H9 (cell line): ENCODE data around the gene PCDHGB5. TPM values are rescaled to one million over a fixed set of nuclear protein-coding genes. Genes with fewer than 3 reads are reported as not detected.

Experiments used
- DNase-seq: peaks from one replicate; pipeline ENCODE4 v3.0.0-alpha.2; 2017
- H2AFZ ChIP-seq: one replicate; pipeline ENCODE4 v1.6.1; 2013; ENCODE audit warnings: mild to moderate bottlenecking, low read length, control low read depth, moderate library complexity
- H2AK5ac ChIP-seq: 2 replicates; pipeline ENCODE4 v1.6.1; 2013; ENCODE audit warnings: low read length, control low read depth, mixed read lengths; ENCODE audit not compliant: insufficient read length
- H2BK120ac ChIP-seq: one replicate; pipeline ENCODE4 v1.6.1; 2013; ENCODE audit warnings: low read depth, mild to moderate bottlenecking, low read length, control low read depth, inconsistent platforms; ENCODE audit not compliant: poor library complexity, severe bottlenecking
- H2BK12ac ChIP-seq: 2 replicates; pipeline ENCODE4 v1.6.1; 2013; ENCODE audit warnings: low read length, control low read depth, mixed read lengths, low read depth; ENCODE audit not compliant: insufficient read length
- H2BK15ac ChIP-seq: 2 replicates; pipeline ENCODE4 v1.6.1; 2013; ENCODE audit warnings: low read depth, low read length, control low read depth
- H2BK20ac ChIP-seq: one replicate; pipeline ENCODE4 v1.6.1; 2013; ENCODE audit warnings: low read depth, mild to moderate bottlenecking, low read length, control low read depth, inconsistent platforms; ENCODE audit not compliant: poor library complexity, severe bottlenecking
- H2BK5ac ChIP-seq: 2 replicates; pipeline ENCODE4 v1.6.1; 2013; ENCODE audit warnings: low read length, control low read depth, mixed read lengths; ENCODE audit not compliant: insufficient read length
- H3K14ac ChIP-seq: 2 replicates; pipeline ENCODE4 v1.6.1; 2013; ENCODE audit warnings: low read length, control low read depth; ENCODE audit not compliant: insufficient read depth
- H3K18ac ChIP-seq: 2 replicates; pipeline ENCODE4 v1.6.1; 2013; ENCODE audit warnings: low read depth, mild to moderate bottlenecking, mixed read lengths, low read length, control low read depth; ENCODE audit not compliant: insufficient read length
- H3K23ac ChIP-seq: 2 replicates; pipeline ENCODE4 v1.6.1; 2013; ENCODE audit warnings: low read length, control low read depth, mixed read lengths, low read depth; ENCODE audit not compliant: insufficient read length
- H3K23me2 ChIP-seq: 2 replicates; pipeline ENCODE4 v1.6.1; 2013; ENCODE audit warnings: low read depth, mild to moderate bottlenecking, mixed read lengths, low read length, control low read depth; ENCODE audit not compliant: insufficient read length, poor library complexity, severe bottlenecking
- H3K27ac ChIP-seq: 2 replicates; pipeline ENCODE4 v1.5.1; 2013; ENCODE audit warnings: low read length, control low read depth, mixed read lengths, low read depth; ENCODE audit not compliant: insufficient read length
- H3K27me3 ChIP-seq: 2 replicates; pipeline ENCODE4 v1.6.1; 2013; ENCODE audit warnings: low read length, control low read depth, inconsistent platforms; ENCODE audit not compliant: insufficient read depth
- H3K4ac ChIP-seq: 2 replicates; pipeline ENCODE4 v1.6.1; 2013; ENCODE audit warnings: low read depth, mild to moderate bottlenecking, control low read depth, inconsistent platforms, low read length, moderate library complexity
- H3K4me1 ChIP-seq: 2 replicates; pipeline ENCODE4 v1.6.1; 2013; ENCODE audit warnings: low read length, control low read depth, inconsistent platforms; ENCODE audit not compliant: insufficient read depth
- H3K4me2 ChIP-seq: 2 replicates; pipeline ENCODE4 v1.6.1; 2013; ENCODE audit warnings: low read length, control low read depth, mixed read lengths; ENCODE audit not compliant: insufficient read length, insufficient read depth
- H3K56ac ChIP-seq: 2 replicates; pipeline ENCODE4 v1.6.1; 2013; ENCODE audit warnings: low read depth, mild to moderate bottlenecking, mixed read lengths, low read length, control low read depth; ENCODE audit not compliant: insufficient read length
- H3K79me1 ChIP-seq: 2 replicates; pipeline ENCODE4 v1.6.1; 2013; ENCODE audit warnings: low read depth, mild to moderate bottlenecking, moderate library complexity, low read length, control low read depth, inconsistent platforms; ENCODE audit not compliant: insufficient read depth, poor library complexity, severe bottlenecking
- H3K79me2 ChIP-seq: 2 replicates; pipeline ENCODE4 v1.6.1; 2013; ENCODE audit warnings: low read length, control low read depth, inconsistent platforms; ENCODE audit not compliant: insufficient read depth
- H3K9ac ChIP-seq: 2 replicates; pipeline ENCODE4 v1.6.1; 2013; ENCODE audit warnings: low read length, control low read depth, mixed read lengths; ENCODE audit not compliant: insufficient read length; ENCODE audit errors: extremely low read depth
- H3K9me3 ChIP-seq: one replicate; pipeline ENCODE4 v1.6.1; 2013; ENCODE audit warnings: low read depth, low read length, inconsistent platforms; ENCODE audit not compliant: control insufficient read depth
- H3T11ph ChIP-seq: one replicate; pipeline ENCODE4 v1.6.1; 2013; ENCODE audit warnings: mild to moderate bottlenecking, low read length, control low read depth, inconsistent platforms
- H4K20me1 ChIP-seq: one replicate; pipeline ENCODE4 v1.6.1; 2013; ENCODE audit not compliant: control insufficient read depth, insufficient read length, insufficient read depth
- H4K5ac ChIP-seq: 2 replicates; pipeline ENCODE4 v1.6.1; 2013; ENCODE audit warnings: low read depth, mild to moderate bottlenecking, mixed read lengths, low read length, control low read depth; ENCODE audit not compliant: insufficient read length
- H4K8ac ChIP-seq: replicated peaks from 2 replicates; pipeline ENCODE4 v1.6.1; 2013; ENCODE audit warnings: low read length, control low read depth, mixed read lengths, low read depth; ENCODE audit not compliant: insufficient read length
- H4K91ac ChIP-seq: 2 replicates; pipeline ENCODE4 v1.6.1; 2013; ENCODE audit warnings: low read depth, mild to moderate bottlenecking, moderate library complexity, mixed read lengths, low read length, control low read depth; ENCODE audit not compliant: insufficient read length
- H3K27ac Mint-ChIP-seq, 3 experiments: 2 replicates in 2 of 3; 3 replicates in 1 of 3; pipeline ENCODE4 v1.8.0; 2020 to 2021; ENCODE audit warnings: mixed read lengths in 3 of 3, mild to moderate bottlenecking in 1 of 3, moderate library complexity in 1 of 3
- H3K27me3 Mint-ChIP-seq: 2 replicates; pipeline ENCODE4 v1.8.0; 2021; ENCODE audit warnings: low read depth, mild to moderate bottlenecking, moderate library complexity, mixed read lengths
- H3K36me3 Mint-ChIP-seq, 3 experiments: 2 replicates in 2 of 3; 3 replicates in 1 of 3; pipeline ENCODE4 v1.8.0; 2020 to 2021; ENCODE audit warnings: low read depth in 3 of 3, mixed read lengths in 3 of 3; ENCODE audit not compliant: insufficient read depth in 1 of 3
- H3K4me1 Mint-ChIP-seq, 2 experiments: 2 replicates each; pipeline ENCODE4 v1.8.0; 2020; ENCODE audit warnings: mixed read lengths in 2 of 2
- H3K4me3 Mint-ChIP-seq, 2 experiments: 2 replicates in 1 of 2; 3 replicates in 1 of 2; pipeline ENCODE4 v1.8.0; 2020 to 2021; ENCODE audit warnings: mild to moderate bottlenecking in 2 of 2, mixed read lengths in 2 of 2, moderate library complexity in 1 of 2
- H3K9me3 Mint-ChIP-seq, 2 experiments: 2 replicates in 1 of 2; 3 replicates in 1 of 2; pipeline ENCODE4 v1.8.0; 2020; ENCODE audit warnings: mild to moderate bottlenecking in 2 of 2, mixed read lengths in 2 of 2, moderate library complexity in 1 of 2
- total RNA-seq: library from RNA; stranded (reverse); gene quantifications from 2 replicates; pipeline ENCODE4 v1.2.1, GENCODE V29; 2021
- TF ChIP-seq, protein P1 (sequence below): fragments of 200-600 bp; sonication (generic); conservative IDR thresholded peaks from 3 replicates; pipeline ENCODE4 v1.8.0; 2021; ENCODE audit warnings: antibody characterized with exemption, mild to moderate bottlenecking

Gene PCDHGB5
- total RNA-seq, 1 experiment from 2014 or later, result 3.8 TPM

GRCh38 chr5:141362719-141363118 lies 35.0 kb upstream of the PCDHGB5 start:
- no peak overlapping the region for H3K18ac ChIP-seq
- H3K4ac ChIP-seq, result no peak overlapping the region
- Mint-ChIP-seq H3K4me1 (peaks cover 7 to 15% of the 10 kb centered on the region in 2 experiments; a peak in 3 of 4 replicates), H3K4me3 (peak overlapping the region in 1 of 2 experiments; percentile 10; a peak in 1 of 5 replicates), H3K27me3 (peaks cover 7% of the 10 kb centered on the region), H3K9me3 (peaks cover 67 to 74% of the 10 kb centered on the region in 2 experiments), H3K36me3 (peaks cover 46 to 65% (median 60%) of the 10 kb centered on the region in 3 experiments), H3K27ac (no peak overlapping the region)
- peaks cover 22% of the 10 kb centered on the region for H3K9me3 ChIP-seq
- H4K91ac ChIP-seq, result no peak overlapping the region
- no peaks in the 10 kb centered on the region for H3K4me1 ChIP-seq
- H3K9ac ChIP-seq, result no peak overlapping the region
- no peak overlapping the region for H3K23ac ChIP-seq
- H4K5ac ChIP-seq, result no peak overlapping the region
- DNase-seq, result no peak
- TF ChIP-seq, protein P1, sequence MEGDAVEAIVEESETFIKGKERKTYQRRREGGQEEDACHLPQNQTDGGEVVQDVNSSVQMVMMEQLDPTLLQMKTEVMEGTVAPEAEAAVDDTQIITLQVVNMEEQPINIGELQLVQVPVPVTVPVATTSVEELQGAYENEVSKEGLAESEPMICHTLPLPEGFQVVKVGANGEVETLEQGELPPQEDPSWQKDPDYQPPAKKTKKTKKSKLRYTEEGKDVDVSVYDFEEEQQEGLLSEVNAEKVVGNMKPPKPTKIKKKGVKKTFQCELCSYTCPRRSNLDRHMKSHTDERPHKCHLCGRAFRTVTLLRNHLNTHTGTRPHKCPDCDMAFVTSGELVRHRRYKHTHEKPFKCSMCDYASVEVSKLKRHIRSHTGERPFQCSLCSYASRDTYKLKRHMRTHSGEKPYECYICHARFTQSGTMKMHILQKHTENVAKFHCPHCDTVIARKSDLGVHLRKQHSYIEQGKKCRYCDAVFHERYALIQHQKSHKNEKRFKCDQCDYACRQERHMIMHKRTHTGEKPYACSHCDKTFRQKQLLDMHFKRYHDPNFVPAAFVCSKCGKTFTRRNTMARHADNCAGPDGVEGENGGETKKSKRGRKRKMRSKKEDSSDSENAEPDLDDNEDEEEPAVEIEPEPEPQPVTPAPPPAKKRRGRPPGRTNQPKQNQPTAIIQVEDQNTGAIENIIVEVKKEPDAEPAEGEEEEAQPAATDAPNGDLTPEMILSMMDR, result no peak
- no peak overlapping the region for H3K14ac ChIP-seq
- no peak overlapping the region for H2BK120ac ChIP-seq
- no peak overlapping the region for H3K4me2 ChIP-seq
- H4K8ac ChIP-seq, result no peak overlapping the region
- H2BK12ac ChIP-seq, result no peak overlapping the region
- H3K79me1 ChIP-seq, result no peaks in the 10 kb centered on the region
- H2AK5ac ChIP-seq, result no peak overlapping the region
- H2BK20ac ChIP-seq, result no peak overlapping the region
- H3K23me2 ChIP-seq, result no peaks in the 10 kb centered on the region
- no peaks in the 10 kb centered on the region for H4K20me1 ChIP-seq
- no peak overlapping the region for H3K27ac ChIP-seq
- no peak overlapping the region for H2BK5ac ChIP-seq
- H3T11ph ChIP-seq, result no peak overlapping the region
- no peak overlapping the region for H3K56ac ChIP-seq
- H2AFZ ChIP-seq, result no peak overlapping the region
- H3K79me2 ChIP-seq, result no peaks in the 10 kb centered on the region
- H3K27me3 ChIP-seq, result no peaks in the 10 kb centered on the region
- H2BK15ac ChIP-seq, result no peak overlapping the region
